SU-DHL-6 (cell line): ENCODE results near the gene NMT1.

Experiments used
- H2AFZ ChIP-seq: fragments of 200-600 bp; sonication (generic); 2 replicates; pipeline ENCODE4 v1.6.1; 2014; ENCODE audit warnings: low read depth, mild to moderate bottlenecking, moderate library complexity, mixed read lengths, antibody characterized with exemption, low read length; ENCODE audit not compliant: severe bottlenecking
- H3F3A ChIP-seq: fragments of 200-600 bp; shearing (Covaris generic); 2 replicates; pipeline ENCODE4 v1.6.0; 2016; ENCODE audit warnings: antibody characterized with exemption, mild to moderate bottlenecking; ENCODE audit not compliant: insufficient read depth
- H3K27ac ChIP-seq: fragments of 200-600 bp; sonication (generic); 2 replicates; pipeline ENCODE4 v1.5.1; 2016; ENCODE audit warnings: low read depth, mild to moderate bottlenecking, low read length, moderate library complexity, mixed read lengths
- H3K27me3 ChIP-seq: fragments of 200-600 bp; sonication (generic), shearing (Covaris generic); 2 replicates; pipeline ENCODE4 v1.6.0; 2014; ENCODE audit warnings: mild to moderate bottlenecking, low read length
- H3K36me3 ChIP-seq: fragments of 200-600 bp; sonication (generic); 2 replicates; pipeline ENCODE4 v1.6.1; 2014; ENCODE audit warnings: mild to moderate bottlenecking, low read length, mixed read lengths
- H3K4me2 ChIP-seq: fragments of 300-600, 200-600 bp; shearing (Covaris generic), sonication (generic); 2 replicates; pipeline ENCODE4 v1.6.0; 2014; ENCODE audit warnings: low read length, low read depth, mild to moderate bottlenecking; ENCODE audit not compliant: poor library complexity, severe bottlenecking
- H3K4me3 ChIP-seq: fragments of 200-600 bp; sonication (generic); 2 replicates; pipeline ENCODE4 v1.5.1; 2014; ENCODE audit warnings: antibody characterized with exemption, low read length, mild to moderate bottlenecking, mixed read lengths; ENCODE audit not compliant: insufficient read depth, poor library complexity, severe bottlenecking
- H3K79me2 ChIP-seq: fragments of 200-600 bp; sonication (generic); 2 replicates; pipeline ENCODE4 v1.6.1; 2014; ENCODE audit warnings: mild to moderate bottlenecking, low read length, moderate library complexity; ENCODE audit not compliant: insufficient read depth
- H3K9ac ChIP-seq: fragments of 200-600 bp; sonication (generic); 2 replicates; pipeline ENCODE4 v1.7.0; 2014; ENCODE audit warnings: mild to moderate bottlenecking, low read length
- H3K9me2 ChIP-seq: fragments of 200-600 bp; sonication (generic); replicated peaks from 2 replicates; pipeline ENCODE4 v1.6.1; 2014; ENCODE audit warnings: low read length; ENCODE audit not compliant: insufficient read depth
- H3K9me3 ChIP-seq: fragments of 200-600 bp; sonication (generic); 2 replicates; pipeline ENCODE4 v1.6.1; 2014; ENCODE audit warnings: low read length, mixed read lengths; ENCODE audit not compliant: insufficient read depth
- H4K20me1 ChIP-seq: fragments of 200-600 bp; sonication (generic); 2 replicates; pipeline ENCODE4 v1.6.1; 2014; ENCODE audit warnings: low read depth, mild to moderate bottlenecking, antibody characterized with exemption, low read length, moderate library complexity, mixed read lengths
- EZH2phosphoT487 ChIP-seq: fragments of 200-600 bp; sonication (generic), shearing (Covaris generic); conservative IDR thresholded peaks from 2 replicates; pipeline ENCODE4 v1.6.1; 2018; ENCODE audit warnings: mild to moderate bottlenecking, antibody characterized with exemption, low read length, moderate library complexity, mixed read lengths
- TF ChIP-seq, protein P1 (sequence below): fragments of 200-600 bp; sonication (generic); IDR thresholded peaks from one replicate; pipeline ENCODE4 v1.5.1; 2017; ENCODE audit warnings: antibody characterized with exemption, mild to moderate bottlenecking, low read length, moderate library complexity; ENCODE audit not compliant: insufficient read depth, poor library complexity, severe bottlenecking

The NMT1 gene

DNA sequence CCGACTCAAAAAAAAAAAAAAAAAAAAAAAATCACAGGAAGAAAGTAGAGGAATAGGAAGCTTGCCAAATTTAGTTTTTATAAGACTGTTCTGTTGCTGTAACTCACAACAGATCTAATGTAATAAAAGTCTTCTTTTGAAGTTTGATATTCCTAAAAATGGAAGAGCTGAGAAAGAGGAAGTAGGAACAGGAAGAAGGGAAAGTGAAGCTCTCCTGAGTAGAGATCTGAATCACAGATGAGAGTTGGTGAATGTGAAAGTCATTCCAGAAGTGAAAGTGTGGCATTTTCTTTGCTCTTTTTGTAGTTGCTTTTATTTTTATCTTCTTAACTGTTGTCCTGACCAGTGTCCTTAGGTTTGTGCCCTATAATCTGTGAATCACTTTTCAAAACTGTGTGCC, 2.1 kb downstream of the NMT1 start:
- peak overlapping the region; percentile 99 for H3K4me2 ChIP-seq

DNA sequence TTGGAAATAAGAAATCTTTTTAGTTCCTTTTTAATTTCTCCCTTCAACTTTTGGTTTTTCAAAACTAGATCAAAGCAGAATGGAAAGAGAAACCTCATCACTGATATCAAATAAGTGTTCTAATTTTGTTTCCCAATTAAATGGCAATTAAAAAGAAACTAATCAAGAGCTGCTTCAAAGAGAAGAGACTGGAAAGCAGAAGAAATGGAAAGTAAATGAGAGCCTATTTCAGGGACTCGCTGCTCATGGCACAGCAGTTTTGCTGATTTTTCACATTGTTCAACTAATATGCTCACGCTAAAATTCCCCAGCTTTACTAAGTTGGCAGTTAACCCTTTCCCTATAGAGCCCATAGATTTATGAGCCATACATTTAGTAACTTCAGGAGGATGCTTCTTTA, 6.5 kb downstream of the NMT1 start:
- no peak overlapping the region for H3K4me3 ChIP-seq
- peaks cover 91% of the 10 kb centered on the region for H3K79me2 ChIP-seq
- no peaks in the 10 kb centered on the region for H3K9me3 ChIP-seq
- TF ChIP-seq, protein P1, sequence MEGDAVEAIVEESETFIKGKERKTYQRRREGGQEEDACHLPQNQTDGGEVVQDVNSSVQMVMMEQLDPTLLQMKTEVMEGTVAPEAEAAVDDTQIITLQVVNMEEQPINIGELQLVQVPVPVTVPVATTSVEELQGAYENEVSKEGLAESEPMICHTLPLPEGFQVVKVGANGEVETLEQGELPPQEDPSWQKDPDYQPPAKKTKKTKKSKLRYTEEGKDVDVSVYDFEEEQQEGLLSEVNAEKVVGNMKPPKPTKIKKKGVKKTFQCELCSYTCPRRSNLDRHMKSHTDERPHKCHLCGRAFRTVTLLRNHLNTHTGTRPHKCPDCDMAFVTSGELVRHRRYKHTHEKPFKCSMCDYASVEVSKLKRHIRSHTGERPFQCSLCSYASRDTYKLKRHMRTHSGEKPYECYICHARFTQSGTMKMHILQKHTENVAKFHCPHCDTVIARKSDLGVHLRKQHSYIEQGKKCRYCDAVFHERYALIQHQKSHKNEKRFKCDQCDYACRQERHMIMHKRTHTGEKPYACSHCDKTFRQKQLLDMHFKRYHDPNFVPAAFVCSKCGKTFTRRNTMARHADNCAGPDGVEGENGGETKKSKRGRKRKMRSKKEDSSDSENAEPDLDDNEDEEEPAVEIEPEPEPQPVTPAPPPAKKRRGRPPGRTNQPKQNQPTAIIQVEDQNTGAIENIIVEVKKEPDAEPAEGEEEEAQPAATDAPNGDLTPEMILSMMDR: no peak
- H3K36me3 ChIP-seq: peaks cover 12% of the 10 kb centered on the region
- H3F3A ChIP-seq: peaks cover 4% of the 10 kb centered on the region; the same call in 1 of the 2 replicates
- no peaks in the 10 kb centered on the region for H3K9me2 ChIP-seq
- no peak overlapping the region for H3K4me2 ChIP-seq
- H4K20me1 ChIP-seq: peaks cover 8% of the 10 kb centered on the region; the same call in 1 of the 2 replicates
- H3K9ac ChIP-seq: no peak overlapping the region
- H3K27me3 ChIP-seq: no peaks in the 10 kb centered on the region
- no peak overlapping the region for H2AFZ ChIP-seq
- no peak overlapping the region for H3K27ac ChIP-seq

More for the DNA sequence above, 2.1 kb downstream of the NMT1 start:
- H2AFZ ChIP-seq: no peak overlapping the region
- no peak for TF ChIP-seq EZH2phosphoT487
- no peaks in the 10 kb centered on the region for H3K9me3 ChIP-seq
- H3K79me2 ChIP-seq: peaks cover 85% of the 10 kb centered on the region
- no peaks in the 10 kb centered on the region for H3K9me2 ChIP-seq
- H3K36me3 ChIP-seq: peaks cover 4% of the 10 kb centered on the region; the same call in 1 of the 2 replicates
- peak overlapping the region; percentile 96; the same call in 1 of the 2 replicates for H3K9ac ChIP-seq
- no peaks in the 10 kb centered on the region for H3K27me3 ChIP-seq
- peaks cover 4% of the 10 kb centered on the region; the same call in 1 of the 2 replicates for H3F3A ChIP-seq
- H3K4me3 ChIP-seq: no peak overlapping the region
- peaks cover 8% of the 10 kb centered on the region; the same call in 1 of the 2 replicates for H4K20me1 ChIP-seq
- peak overlapping the region; percentile 27 for H3K27ac ChIP-seq

DNA sequence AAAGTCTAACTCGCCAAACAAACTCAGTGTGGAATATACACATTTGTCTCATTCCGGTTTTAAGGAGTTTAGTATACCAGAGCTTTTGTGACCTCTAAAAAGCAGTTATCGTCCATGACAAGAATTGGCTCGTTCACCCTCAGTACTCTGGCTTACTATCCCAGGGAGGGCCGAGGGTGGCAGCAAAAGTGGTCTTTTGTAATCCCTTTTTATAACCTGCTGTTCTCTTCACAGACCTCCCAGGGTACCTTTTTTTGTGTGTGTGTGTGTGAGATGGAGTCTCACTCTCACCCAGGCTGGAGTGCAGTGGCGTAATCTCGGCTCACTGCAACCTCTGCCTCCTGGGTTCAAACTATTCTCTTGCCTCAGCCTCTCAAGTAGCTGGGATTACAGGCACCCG, 8.9 kb downstream of the NMT1 start:
- TF ChIP-seq EZH2phosphoT487: no peak
- TF ChIP-seq, protein P1: no peak
- Histone ChIP-seq H3K9me2 (no peaks in the 10 kb centered on the region), H3K36me3 (peaks cover 12% of the 10 kb centered on the region), H3F3A (peaks cover 4% of the 10 kb centered on the region; the same call in 1 of the 2 replicates), H4K20me1 (0 out of 2 replicates have a peak, but pooled peaks cover 5% of the 10 kb centered on the region), H3K9me3 (no peaks in the 10 kb centered on the region), H3K27ac (no peak overlapping the region), H3K79me2 (peaks cover 91% of the 10 kb centered on the region), H3K4me2 (no peak overlapping the region), H2AFZ (no peak overlapping the region), H3K4me3 (no peak overlapping the region), H3K27me3 (no peaks in the 10 kb centered on the region), H3K9ac (no peak overlapping the region)

DNA sequence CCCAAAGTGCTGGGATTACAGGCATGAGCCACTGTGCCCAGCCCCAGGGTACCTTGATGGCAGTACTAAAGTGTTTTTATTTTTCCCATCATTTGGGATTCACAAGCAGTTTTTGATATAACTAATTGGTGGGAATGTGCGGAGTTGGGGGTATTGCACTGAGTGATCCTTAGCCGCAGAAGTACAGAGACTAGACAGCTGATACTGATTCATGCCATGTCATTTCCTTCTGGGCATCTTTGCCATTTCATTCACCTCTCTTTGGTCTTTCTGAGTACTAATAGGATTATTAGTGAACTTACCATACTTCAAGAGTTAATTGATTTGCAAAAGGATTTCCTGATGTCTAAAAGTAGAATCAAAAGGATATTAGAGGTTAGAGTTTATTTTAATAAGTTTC, 9.7 kb downstream of the NMT1 start:
- no peak overlapping the region for H3K9ac ChIP-seq
- no peaks in the 10 kb centered on the region for H3K27me3 ChIP-seq
- H3K27ac ChIP-seq: no peak overlapping the region
- H4K20me1 ChIP-seq: 0 out of 2 replicates have a peak, but pooled peaks cover 5% of the 10 kb centered on the region
- H3K4me3 ChIP-seq: no peak overlapping the region
- H3K9me3 ChIP-seq: no peaks in the 10 kb centered on the region
- no peaks in the 10 kb centered on the region for H3K9me2 ChIP-seq
- TF ChIP-seq EZH2phosphoT487: no peak
- TF ChIP-seq, protein P1: no peak
- H3K4me2 ChIP-seq: no peak overlapping the region
- peaks cover 12% of the 10 kb centered on the region for H3K36me3 ChIP-seq
- H3K79me2 ChIP-seq: peaks cover 90% of the 10 kb centered on the region
- H2AFZ ChIP-seq: no peak overlapping the region
- peaks cover 4% of the 10 kb centered on the region; the same call in 1 of the 2 replicates for H3F3A ChIP-seq
